IMR-90 (cell line): ENCODE measurements around the gene ZNF436. TPM values are rescaled to one million over a fixed set of nuclear protein-coding genes. Genes with fewer than 3 reads are reported as not detected.

Experiments
- ATAC-seq: fragments of 200-7000 bp; cut with Tn5 transposase; 2 replicates; pipeline ENCODE4 v1.9.1; 2020; ENCODE audit warnings: low read depth, mild to moderate bottlenecking, moderate library complexity
- BruUV-seq: library from RNA; stranded (reverse); fragments of 400-500 nt; replicated peaks from 2 replicates; lab custom pipeline; 2021; lab: Mats Ljungman, UMichigan
- CTCF ChIA-PET: fragments of 300-600 bp; formaldehyde crosslinking; extraction: SDS; loops from one replicate; lab custom pipeline; 2021; ENCODE audit warnings: antibody characterized with exemption; lab: Yijun Ruan, JAX
- POLR2A ChIA-PET: fragments of 300-600 bp; sonication (Branson Sonifier 250); formaldehyde crosslinking; loops from one replicate; lab custom pipeline; 2022; ENCODE audit warnings: antibody characterized with exemption; ENCODE audit not compliant: unreplicated experiment; lab: Charles Lee
- DNase-seq: peaks from one replicate; pipeline ENCODE4 v3.0.0; 2013
- H2AFZ ChIP-seq: replicated peaks from 2 replicates; pipeline ENCODE3; 2013; ENCODE audit warnings: low read length, mild to moderate bottlenecking; ENCODE audit not compliant: poor library complexity
- H2AK5ac ChIP-seq: 2 replicates; pipeline ENCODE4 v1.6.1; 2013; ENCODE audit warnings: low read depth, low read length, inconsistent platforms
- H2AK9ac ChIP-seq: replicated peaks from 2 replicates; pipeline ENCODE3; 2013; ENCODE audit warnings: mild to moderate bottlenecking, low read depth, low read length, moderate library complexity; ENCODE audit not compliant: poor library complexity
- H2BK120ac ChIP-seq: 2 replicates; pipeline ENCODE4 v1.6.1; 2013; ENCODE audit warnings: low read depth, low read length, inconsistent platforms
- H2BK15ac ChIP-seq: 3 replicates; pipeline ENCODE4 v1.6.1; 2013; ENCODE audit warnings: low read depth, low read length, inconsistent platforms
- H2BK20ac ChIP-seq: 2 replicates; pipeline ENCODE4 v1.6.1; 2013; ENCODE audit warnings: low read depth, mild to moderate bottlenecking, inconsistent platforms, low read length, moderate library complexity
- H2BK5ac ChIP-seq: 2 replicates; pipeline ENCODE4 v1.6.1; 2013; ENCODE audit warnings: mild to moderate bottlenecking, low read depth, low read length, inconsistent platforms; ENCODE audit not compliant: poor library complexity, severe bottlenecking
- H3K14ac ChIP-seq: replicated peaks from 2 replicates; pipeline ENCODE4 v1.6.1; 2013; ENCODE audit warnings: low read depth, low read length, inconsistent platforms
- H3K18ac ChIP-seq: 2 replicates; pipeline ENCODE4 v1.6.1; 2013; ENCODE audit warnings: low read depth, low read length, control low read depth
- H3K23ac ChIP-seq: 2 replicates; pipeline ENCODE4 v1.6.1; 2013; ENCODE audit warnings: low read depth, low read length, inconsistent platforms
- H3K27ac ChIP-seq: 2 replicates; pipeline ENCODE4 v1.5.1; 2013; ENCODE audit warnings: mild to moderate bottlenecking, control low read depth, low read length; ENCODE audit not compliant: insufficient read depth
- H3K27me3 ChIP-seq: 2 replicates; pipeline ENCODE4 v1.6.1; 2013; ENCODE audit warnings: low read length; ENCODE audit not compliant: control insufficient read depth, insufficient read depth
- H3K36me3 ChIP-seq: 2 replicates; pipeline ENCODE4 v1.6.1; 2013; ENCODE audit warnings: low read length, mixed read lengths; ENCODE audit not compliant: control insufficient read depth, insufficient read depth
- H3K4ac ChIP-seq: 2 replicates; pipeline ENCODE4 v1.6.1; 2013; ENCODE audit warnings: low read depth, low read length, inconsistent platforms
- H3K4me1 ChIP-seq: 2 replicates; pipeline ENCODE4 v1.6.1; 2013; ENCODE audit warnings: low read length, mixed read lengths; ENCODE audit not compliant: control insufficient read depth, insufficient read depth
- H3K4me2 ChIP-seq: 2 replicates; pipeline ENCODE4 v1.6.1; 2013; ENCODE audit warnings: low read depth, mild to moderate bottlenecking, control low read depth, low read length, moderate library complexity
- H3K4me3 ChIP-seq: 2 replicates; pipeline ENCODE4 v1.5.1; 2013; ENCODE audit warnings: low read depth, mild to moderate bottlenecking, control low read depth, low read length, moderate library complexity; ENCODE audit not compliant: insufficient read depth
- H3K56ac ChIP-seq: 2 replicates; pipeline ENCODE4 v1.6.1; 2013; ENCODE audit warnings: low read length, inconsistent platforms; ENCODE audit not compliant: insufficient read depth; ENCODE audit errors: extremely low read depth
- H3K79me1 ChIP-seq, 2 experiments: 2 replicates each; pipeline ENCODE4 v1.6.1; 2013; ENCODE audit warnings: low read length in 2 of 2, inconsistent platforms in 1 of 2, low read depth in 1 of 2
- H3K9ac ChIP-seq: 2 replicates; pipeline ENCODE4 v1.6.1; 2013; ENCODE audit warnings: low read depth, low read length, control low read depth
- H3K9me1 ChIP-seq: 2 replicates; pipeline ENCODE4 v1.6.1; 2013; ENCODE audit warnings: low read length, inconsistent platforms; ENCODE audit not compliant: insufficient read depth
- H3K9me3 ChIP-seq: 2 replicates; pipeline ENCODE4 v1.6.1; 2013; ENCODE audit warnings: low read length; ENCODE audit not compliant: control insufficient read depth, insufficient read depth
- H4K20me1 ChIP-seq: 2 replicates; pipeline ENCODE4 v1.6.1; 2013; ENCODE audit warnings: low read length, inconsistent platforms; ENCODE audit not compliant: insufficient read depth
- H4K5ac ChIP-seq: 2 replicates; pipeline ENCODE4 v1.6.1; 2013; ENCODE audit warnings: mild to moderate bottlenecking, low read depth, low read length, control low read depth
- H4K8ac ChIP-seq, 2 experiments: 2 replicates each; pipeline ENCODE4 v1.6.1; 2013; ENCODE audit warnings: low read depth in 2 of 2, low read length in 2 of 2, control low read depth in 1 of 2, inconsistent platforms in 1 of 2
- H4K91ac ChIP-seq: 2 replicates; pipeline ENCODE4 v1.6.1; 2013; ENCODE audit warnings: low read depth, low read length, inconsistent platforms; ENCODE audit not compliant: insufficient read depth
- BHLHE40 ChIP-seq: fragments of 150-350 bp; IDR thresholded peaks from 2 replicates; pipeline ENCODE4 v1.6.1; 2016; ENCODE audit warnings: mild to moderate bottlenecking, low read depth, low read length
- MXI1 ChIP-seq: IDR thresholded peaks from 2 replicates; pipeline ENCODE4 v1.6.1; 2012; ENCODE audit warnings: low read depth, mild to moderate bottlenecking, low read length, moderate library complexity, borderline replicate concordance
- NFE2L2 ChIP-seq: fragments of 150-350 bp; IDR thresholded peaks from 2 replicates; pipeline ENCODE4 v1.6.1; 2016; ENCODE audit warnings: low read depth, mild to moderate bottlenecking, low read length
- RAD21 ChIP-seq: IDR thresholded peaks from 2 replicates; pipeline ENCODE4 v1.6.1; 2012; ENCODE audit warnings: low read length, improper control_type of control experiment
- RCOR1 ChIP-seq: IDR thresholded peaks from 2 replicates; pipeline ENCODE4 v1.6.1; 2012; ENCODE audit warnings: mild to moderate bottlenecking, low read length, improper control_type of control experiment; ENCODE audit not compliant: insufficient replicate concordance
- RFX5 ChIP-seq: IDR thresholded peaks from 2 replicates; pipeline ENCODE4 v1.8.0; 2012; ENCODE audit warnings: low read depth, mild to moderate bottlenecking, low read length, moderate library complexity
- WGBS, 2 experiments: methylation state at CpG; one replicate each; pipeline versions ENCODE4 v1.1.5 to v1.1.7; 2013; ENCODE audit warnings: missing lambda C conversion rate in 2 of 2; ENCODE audit not compliant: insufficient read length in 1 of 2; ENCODE audit errors: extremely low coverage in 2 of 2; 5-methylcytosine and 5-hydroxymethylcytosine counted together
- dilution Hi-C: fragments of 300-500 bp; cut with HindIII; formaldehyde crosslinking; loops from one replicate; pipeline ENCODE4 v1.14.3; 2018; ENCODE audit warnings: low sequenced_read_pairs; ENCODE audit not compliant: unreplicated experiment
- in situ Hi-C: fragments of 300-500 bp; cut with MboI; formaldehyde crosslinking; loops from 3 replicates; pipeline ENCODE4 v1.14.3; 2019; ENCODE audit warnings: low sequenced_read_pairs, inconsistent platforms, mixed read lengths
- intact Hi-C: fragments of 100-400 bp; cut with micrococcal nuclease; formaldehyde crosslinking; loops from 2 replicates; pipeline ENCODE4 v1.10.0; 2022
- polyA plus RNA-seq, 3 experiments: library from polyadenylated mRNA; depleted of rRNA; stranded (reverse); fragments of >200 nt; gene quantifications; 2 replicates each; pipeline ENCODE4 v1.2.3, GENCODE V29; 2012; ENCODE audit warnings: low replicate concordance in 1 of 3
- total RNA-seq: library from RNA; depleted of rRNA; stranded (reverse); fragments of >200 nt; gene quantifications from 2 replicates; pipeline ENCODE4 v1.2.3, GENCODE V29; 2012

Gene ZNF436
- total and polyA plus RNA-seq, 2 of the 4 experiments (the other 2 are of a cell fraction), result 5.3 to 14.3 TPM

GRCh38 chr1:23416964-23417363 lies 47.3 kb upstream of the ZNF436 start:
- TF ChIP-seq MXI1 (no peak), RCOR1 (no peak), RAD21 (no peak), NFE2L2 (no peak), BHLHE40 (no peak), RFX5 (no peak)
- H3K23ac ChIP-seq, result no peak overlapping the region
- peaks cover 0 to 9% of the 10 kb centered on the region in 2 experiments; a peak in 2 of 4 replicates for H3K79me1 ChIP-seq
- no peak overlapping the region for H3K9ac ChIP-seq
- in situ Hi-C loops, result no loop called here
- no peak overlapping the region for H3K4me2 ChIP-seq
- no peak overlapping the region for H2BK120ac ChIP-seq
- intact Hi-C loops, result no loop called here
- no peak overlapping the region for H3K4me3 ChIP-seq
- BruUV-seq, result no TSS peak
- no peak overlapping the region for H2BK5ac ChIP-seq
- H2BK15ac ChIP-seq, result no peak overlapping the region
- H4K8ac ChIP-seq, result no peak overlapping the region
- no peak overlapping the region for H4K5ac ChIP-seq
- H4K91ac ChIP-seq, result no peak overlapping the region
- dilution Hi-C loops, result no loop called here
- H4K20me1 ChIP-seq, result no peaks in the 10 kb centered on the region
- peaks cover 9% of the 10 kb centered on the region for H3K9me1 ChIP-seq
- no peak overlapping the region for H2BK20ac ChIP-seq
- H3K4me1 ChIP-seq, result peaks cover 5% of the 10 kb centered on the region
- no peak overlapping the region for H2AFZ ChIP-seq
- H3K27ac ChIP-seq, result no peak overlapping the region
- no peak for DNase-seq
- H3K56ac ChIP-seq, result no peak overlapping the region
- no peak overlapping the region for H3K14ac ChIP-seq
- no peak overlapping the region for H3K4ac ChIP-seq
- POLR2A ChIA-PET, result no interaction called here
- no peak for ATAC-seq
- H3K36me3 ChIP-seq, result no peaks in the 10 kb centered on the region
- no peaks in the 10 kb centered on the region for H3K9me3 ChIP-seq
- no CpG with 5 or more reads among the region's 4 CpGs for WGBS, 2 experiments
- no peaks in the 10 kb centered on the region for H3K27me3 ChIP-seq
- H2AK9ac ChIP-seq, result no peak overlapping the region
- CTCF ChIA-PET, result no interaction called here
- H3K18ac ChIP-seq, result no peak overlapping the region
- no peak overlapping the region for H2AK5ac ChIP-seq
